ENCODE data around the gene PSMD14.
A peak's percentile ranks its signal among the peaks of the same experiment; 100 is the strongest.

The PSMD14 gene

DNA sequence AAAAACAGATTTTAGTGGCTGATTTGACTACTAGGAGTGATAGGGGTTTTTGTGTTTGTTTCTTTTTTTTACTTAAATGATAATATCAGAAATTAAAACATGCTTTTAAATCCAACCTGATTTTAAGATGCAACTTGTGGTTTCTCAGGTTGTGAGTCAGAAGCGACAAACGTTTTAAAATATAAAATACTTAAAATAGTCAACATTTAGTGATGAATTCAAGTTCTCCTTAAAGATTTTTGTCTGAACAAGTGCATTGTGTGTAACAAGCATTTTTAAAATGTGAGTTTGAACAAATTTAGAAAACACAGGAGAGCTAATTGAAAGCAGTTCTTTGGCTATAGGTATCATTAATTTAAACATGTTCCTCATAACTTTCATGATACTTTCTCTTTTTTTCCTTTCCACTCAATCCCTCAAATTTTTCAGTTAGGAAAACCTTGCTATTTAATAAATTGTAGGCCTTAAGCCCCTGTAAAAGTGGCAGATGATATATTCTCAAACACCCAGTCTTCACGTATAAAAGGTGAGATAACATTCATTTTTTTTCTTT is 111.5 kb downstream of the PSMD14 start:
- no peak for DNase-seq (ENCODE audit: low read depth)

- no peak for DNase-seq (ENCODE audit: low read depth)
These were observed 112.3 kb downstream of the PSMD14 start for GRCh38 chr2:161420406-161421074.

DNA sequence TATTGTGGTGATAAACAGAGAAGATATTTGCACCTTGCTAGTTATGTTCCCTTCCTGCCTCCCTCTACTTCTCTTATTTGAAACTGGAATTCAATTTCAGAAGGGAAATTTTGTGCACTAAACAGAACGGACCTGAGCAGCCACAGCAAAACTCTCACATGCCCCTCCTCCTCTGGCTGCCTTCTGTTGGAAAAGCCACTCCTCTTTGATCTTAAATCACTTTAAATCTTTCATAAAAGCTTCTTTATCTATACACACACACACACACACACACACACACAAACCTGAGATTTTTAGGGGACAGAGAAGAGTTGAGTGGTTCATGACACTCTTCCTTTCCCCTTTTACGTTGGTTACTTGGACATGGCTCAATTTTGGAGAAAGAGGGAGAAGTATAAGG is 113.5 kb downstream of the PSMD14 start:
- DNase-seq (ENCODE audit: low read depth) = no peak

DNA sequence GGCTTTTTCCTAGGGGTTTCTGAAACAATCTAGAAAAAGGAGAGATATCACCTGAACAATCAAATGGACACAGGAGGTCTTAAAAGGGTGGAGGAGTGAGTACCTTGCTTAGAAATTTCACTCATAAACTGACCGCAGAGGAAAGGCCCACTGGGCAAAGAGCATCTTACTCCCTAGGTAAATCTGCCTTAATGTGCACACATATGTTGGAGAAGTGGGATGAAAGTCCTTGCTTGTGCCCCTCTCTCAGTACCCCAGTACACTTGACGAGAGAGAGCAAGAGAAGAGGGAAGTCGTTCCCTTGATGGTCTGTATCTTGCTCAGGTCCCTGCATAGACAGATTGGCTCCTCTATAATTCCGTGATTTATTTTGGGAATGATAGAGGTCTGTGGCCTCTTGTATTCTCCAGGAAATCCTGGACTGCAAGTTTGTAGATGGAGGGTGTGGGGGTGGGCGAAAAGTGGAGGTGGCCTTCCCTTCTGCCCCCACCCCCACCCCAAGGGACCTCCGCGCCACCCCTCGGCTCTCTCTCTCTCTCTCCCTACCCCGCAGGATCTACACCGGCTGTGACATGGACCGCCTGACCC is 114.7 kb downstream of the PSMD14 start:
- no peak for DNase-seq (ENCODE audit: low read depth)

DNA sequence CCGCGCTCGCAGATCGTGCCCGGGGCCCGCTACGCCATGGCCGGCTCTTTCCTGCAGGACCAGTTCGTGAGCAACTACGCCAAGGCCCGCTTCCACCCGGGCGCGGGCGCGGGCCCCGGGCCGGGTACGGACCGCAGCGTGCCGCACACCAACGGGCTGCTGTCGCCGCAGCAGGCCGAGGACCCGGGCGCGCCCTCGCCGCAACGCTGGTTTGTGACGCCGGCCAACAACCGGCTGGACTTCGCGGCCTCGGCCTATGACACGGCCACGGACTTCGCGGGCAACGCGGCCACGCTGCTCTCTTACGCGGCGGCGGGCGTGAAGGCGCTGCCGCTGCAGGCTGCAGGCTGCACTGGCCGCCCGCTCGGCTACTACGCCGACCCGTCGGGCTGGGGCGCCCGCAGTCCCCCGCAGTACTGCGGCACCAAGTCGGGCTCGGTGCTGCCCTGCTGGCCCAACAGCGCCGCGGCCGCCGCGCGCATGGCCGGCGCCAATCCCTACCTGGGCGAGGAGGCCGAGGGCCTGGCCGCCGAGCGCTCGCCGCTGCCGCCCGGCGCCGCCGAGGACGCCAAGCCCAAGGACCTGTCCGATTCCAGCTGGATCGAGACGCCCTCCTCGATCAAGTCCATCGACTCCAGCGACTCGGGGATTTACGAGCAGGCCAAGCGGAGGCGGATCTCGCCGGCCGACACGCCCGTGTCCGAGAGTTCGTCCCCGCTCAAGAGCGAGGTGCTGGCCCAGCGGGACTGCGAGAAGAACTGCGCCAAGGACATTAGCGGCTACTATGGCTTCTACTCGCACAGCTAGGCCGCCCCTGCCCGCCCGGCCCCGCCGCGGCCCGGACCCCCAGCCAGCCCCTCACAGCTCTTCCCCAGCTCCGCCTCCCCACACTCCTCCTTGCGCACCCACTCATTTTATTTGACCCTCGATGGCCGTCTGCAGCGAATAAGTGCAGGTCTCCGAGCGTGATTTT is 115.5 kb downstream of the PSMD14 start:
- no peak for DNase-seq (ENCODE audit: low read depth)

- no peak for DNase-seq (ENCODE audit: low read depth)
These were observed 116.2 kb downstream of the PSMD14 start for GRCh38 chr2:161424394-161424769.

DNA sequence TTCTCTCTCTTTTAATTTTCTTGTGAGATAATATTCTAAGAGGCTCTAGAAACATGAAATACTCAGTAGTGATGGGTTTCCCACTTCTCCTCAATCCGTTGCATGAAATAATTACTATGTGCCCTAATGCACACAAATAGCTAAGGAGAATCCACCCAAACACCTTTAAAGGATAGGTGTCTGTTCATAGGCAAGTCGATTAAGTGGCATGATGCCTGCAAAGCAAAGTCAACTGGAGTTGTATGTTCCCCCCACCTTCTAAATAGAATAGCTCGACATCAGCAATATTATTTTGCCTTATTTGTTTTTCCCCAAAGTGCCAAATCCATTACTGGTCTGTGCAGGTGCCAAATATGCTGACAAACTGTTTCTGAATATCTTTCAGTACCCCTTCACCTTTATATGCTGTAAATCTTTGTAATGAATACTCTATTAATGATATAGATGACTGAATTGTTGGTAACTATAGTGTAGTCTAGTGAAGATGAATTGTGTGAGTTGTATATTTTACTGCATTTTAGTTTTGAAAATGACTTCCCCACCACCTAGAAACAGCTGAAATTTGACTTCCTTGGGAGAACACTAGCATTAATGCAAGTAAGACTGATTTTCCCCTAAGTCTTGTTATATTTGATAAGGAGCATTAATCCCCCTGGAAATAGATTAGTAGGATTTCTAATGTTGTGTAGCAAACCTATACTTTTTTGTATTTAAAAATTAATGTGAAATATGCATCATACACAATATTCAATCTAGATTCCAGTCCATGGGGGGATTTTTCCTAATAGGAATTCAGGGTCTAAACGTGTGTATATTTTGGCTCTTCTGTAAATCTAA is 116.9 kb downstream of the PSMD14 start:
- DNase-seq (ENCODE audit: low read depth) = no peak

DNA sequence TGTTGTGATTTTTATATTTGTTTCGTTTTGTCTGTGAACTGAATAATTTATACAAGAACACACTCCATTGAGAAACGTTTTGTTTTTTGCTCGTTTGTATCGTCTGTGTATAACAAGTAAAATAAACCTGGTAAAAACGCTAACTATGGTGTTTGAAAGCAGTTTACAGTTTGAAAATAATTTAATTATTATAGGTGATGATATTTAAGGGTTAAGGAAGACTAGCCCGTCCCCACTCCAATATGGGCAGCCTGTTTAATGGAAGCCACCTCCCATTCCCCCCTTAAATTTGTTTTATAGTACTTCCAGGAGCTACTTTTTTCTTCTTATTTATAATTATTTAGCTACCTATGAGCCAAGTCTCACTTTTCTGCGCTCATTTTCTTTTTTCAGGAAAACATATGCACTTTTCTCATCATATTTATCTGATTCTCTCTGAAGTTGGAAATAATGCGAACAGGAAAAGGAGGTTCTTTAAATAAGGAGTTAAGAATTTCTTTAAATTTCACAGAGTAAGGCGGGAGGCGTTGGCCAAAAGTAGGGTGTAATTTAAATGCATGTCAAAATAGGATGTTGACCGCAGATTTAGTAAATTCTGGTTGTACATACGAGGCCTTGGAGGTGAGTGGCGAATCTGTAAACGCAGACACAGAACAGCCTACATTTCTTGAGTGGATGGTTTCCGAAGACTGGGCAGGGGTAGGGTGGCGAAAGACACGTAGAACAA is 117.7 kb downstream of the PSMD14 start:
- no peak for DNase-seq (ENCODE audit: low read depth)

- DNase-seq (ENCODE audit: low read depth) = no peak
These were observed 118.3 kb downstream of the PSMD14 start for GRCh38 chr2:161426455-161426921.

- peak; percentile 26 for DNase-seq (ENCODE audit: low read depth)
These were observed 118.9 kb downstream of the PSMD14 start for GRCh38 chr2:161426922-161427663.

DNA sequence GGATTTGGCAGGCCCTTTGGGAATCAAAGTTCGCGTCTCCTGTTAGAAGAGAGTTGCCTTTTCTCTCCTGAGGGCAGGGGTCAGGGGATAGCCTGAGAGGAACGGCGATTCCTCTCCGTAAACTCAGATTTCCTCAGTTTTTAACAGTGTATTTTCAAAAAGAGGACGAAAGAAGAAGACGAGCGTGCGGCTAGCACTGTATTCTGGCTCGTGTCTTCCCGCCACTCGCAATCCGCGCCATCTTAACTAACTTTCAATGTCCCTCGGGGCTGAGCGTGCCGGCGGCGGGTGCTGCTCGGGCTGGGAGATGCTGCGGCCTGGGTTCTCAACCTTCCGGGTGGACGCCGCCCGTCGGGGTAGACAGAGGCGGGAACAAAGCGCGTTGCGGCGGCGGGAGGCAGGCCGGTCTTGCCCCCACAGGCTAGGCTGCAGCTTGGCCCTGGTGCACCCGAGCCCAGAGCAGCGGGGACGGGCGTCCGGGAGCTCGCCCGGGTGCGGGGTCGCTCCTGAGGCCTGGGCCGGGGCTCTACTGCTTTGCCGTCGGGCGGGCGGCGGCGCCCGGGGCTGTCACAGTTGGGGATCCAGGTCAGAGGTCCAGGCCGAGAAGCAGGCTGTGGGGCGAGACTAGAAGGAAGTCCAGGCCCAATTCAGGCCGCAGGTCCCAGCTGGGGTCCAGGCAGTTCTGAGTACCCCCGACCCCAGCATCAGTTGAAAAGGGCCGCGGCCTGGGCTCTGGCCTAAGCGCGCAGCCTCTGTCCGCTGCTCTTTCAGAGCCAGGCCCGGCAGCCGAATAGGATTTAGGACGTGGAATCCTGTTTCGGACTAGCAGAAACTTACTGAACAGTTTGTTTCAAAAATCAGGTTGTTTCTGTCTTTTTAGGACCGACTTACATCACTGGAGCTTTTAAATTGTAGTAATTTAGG is 119.7 kb downstream of the PSMD14 start:
- no peak for DNase-seq (ENCODE audit: low read depth)

DNA sequence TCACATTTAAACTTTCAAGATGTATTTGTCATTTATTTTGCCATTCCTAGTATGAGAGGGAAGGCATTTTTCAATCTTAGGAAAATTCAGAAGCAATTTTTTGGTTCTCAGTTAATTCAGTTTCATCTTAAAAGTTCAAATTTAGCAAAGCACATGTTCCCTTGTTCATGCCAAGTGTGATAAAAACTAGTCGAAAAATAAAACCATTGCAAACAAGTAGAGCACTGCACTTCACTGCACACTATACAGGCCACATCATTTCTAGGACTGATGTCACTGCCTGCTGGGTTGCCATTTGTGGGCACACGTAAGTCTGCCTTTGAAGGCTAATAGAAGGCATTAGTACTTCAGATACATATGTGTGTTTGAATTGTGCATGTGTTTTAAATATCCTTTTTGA is 122.2 kb downstream of the PSMD14 start:
- DNase-seq (ENCODE audit: low read depth) = no peak

DNA sequence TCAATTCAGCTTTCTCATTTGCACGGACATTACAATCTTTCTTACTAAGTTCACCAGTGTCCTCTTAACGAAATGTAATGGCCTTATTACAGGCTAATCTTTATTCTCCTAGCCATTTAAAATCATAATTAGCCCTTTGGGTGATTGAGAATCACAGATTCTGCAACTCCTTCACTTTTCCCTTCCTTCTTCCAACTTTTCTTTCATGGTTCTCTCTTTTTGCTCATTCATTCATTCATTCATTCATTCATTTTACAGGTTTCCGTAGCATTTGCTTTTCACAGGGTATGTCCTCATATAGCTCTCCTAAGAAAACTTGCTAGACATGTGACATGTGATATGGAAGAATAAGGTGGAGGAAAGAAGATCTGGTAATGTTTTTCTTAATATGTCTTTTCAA is 123.9 kb downstream of the PSMD14 start:
- no peak for DNase-seq (ENCODE audit: low read depth)

GRCh38 chr2:161434118-161434517 is 125.9 kb downstream of the PSMD14 start:
- no peak for DNase-seq (ENCODE audit: low read depth)

- peak; percentile 80 for DNase-seq (ENCODE audit: low read depth)
These were observed 128.2 kb downstream of the PSMD14 start for GRCh38 chr2:161436411-161436810.

DNA sequence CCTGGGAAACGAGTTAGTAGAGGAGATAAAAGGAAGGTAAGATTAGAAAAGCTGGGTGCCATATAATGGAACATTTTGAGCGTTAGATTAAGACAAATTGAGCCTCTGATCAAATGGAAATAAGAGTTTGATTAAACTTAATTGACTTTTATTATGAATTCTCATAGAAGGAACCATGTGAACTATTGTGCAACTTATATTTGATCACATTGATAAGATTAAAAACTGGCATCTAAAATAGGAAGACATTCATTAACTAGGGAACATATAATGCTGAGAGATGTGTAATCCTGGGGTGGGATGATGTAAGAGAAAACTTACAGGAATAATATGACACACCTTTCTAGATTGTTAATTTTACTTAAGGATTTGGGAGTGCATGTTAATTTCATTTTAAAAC is 130.4 kb downstream of the PSMD14 start:
- DNase-seq (ENCODE audit: low read depth) = no peak

DNA sequence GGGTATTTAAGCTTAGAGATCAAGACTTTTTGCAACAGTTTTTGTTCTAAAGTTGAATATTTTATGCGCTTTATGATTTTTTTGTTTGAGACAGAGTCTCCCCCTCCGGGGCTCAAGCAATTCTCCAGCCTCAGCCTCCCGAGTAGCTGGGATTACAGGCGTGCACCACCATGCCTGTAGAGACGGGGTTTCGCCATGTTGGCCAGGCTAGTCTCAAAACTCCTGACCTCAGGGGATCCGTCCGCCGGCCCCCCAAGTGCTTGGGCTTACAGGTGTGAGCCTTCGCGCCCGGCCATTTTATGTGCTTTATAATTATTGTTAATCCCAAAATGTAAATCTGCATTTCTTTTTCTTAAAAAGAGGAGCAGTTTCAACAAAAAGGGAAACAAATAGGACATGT is 136.9 kb downstream of the PSMD14 start:
- DNase-seq (ENCODE audit: low read depth) = no peak

GRCh38 chr2:161448431-161448830 is 140.2 kb downstream of the PSMD14 start:
- no peak for DNase-seq (ENCODE audit: low read depth)
